Keratinocyte (primary cell): Measurements from ENCODE around the gene FAM199X. TPM values are rescaled to one million over a fixed set of nuclear protein-coding genes. Genes with fewer than 3 reads are reported as not detected.

Source experiments
- DNase-seq: peaks from one replicate; pipeline ENCODE4 v3.0.0-alpha.2; 2011; ENCODE audit warnings: low read depth, missing footprints, low spot score
- FAIRE-seq: peaks from 2 replicates; lab custom pipeline; 2011; peaks lifted over from hg19 to GRCh38; lab: Jason Lieb, UNC
- H2AFZ ChIP-seq: 2 replicates; pipeline ENCODE4 v1.6.0; 2012; ENCODE audit warnings: low read length, control low read depth, inconsistent platforms; ENCODE audit not compliant: control insufficient read depth
- H3K27ac ChIP-seq: 2 replicates; pipeline ENCODE4 v1.5.1; 2011; ENCODE audit warnings: low read length; ENCODE audit not compliant: control insufficient read depth, insufficient read depth
- H3K27me3 ChIP-seq: 3 replicates; pipeline ENCODE4 v1.6.0; 2011; ENCODE audit warnings: low read length; ENCODE audit not compliant: control insufficient read depth, insufficient read depth; ENCODE audit errors: extremely low read depth
- H3K36me3 ChIP-seq, 2 experiments: 2 replicates in 1 of 2; 3 replicates in 1 of 2; pipeline ENCODE4 v1.5.1; 2011; ENCODE audit warnings: low read length in 2 of 2, mild to moderate bottlenecking in 1 of 2; ENCODE audit not compliant: control insufficient read depth in 2 of 2, insufficient read depth in 2 of 2; ENCODE audit errors: extremely low read depth in 1 of 2
- H3K4me1 ChIP-seq: 3 replicates; pipeline ENCODE4 v1.5.1; 2011; ENCODE audit warnings: low read length; ENCODE audit not compliant: control insufficient read depth, insufficient read depth; ENCODE audit errors: extremely low read depth
- H3K4me2 ChIP-seq: 3 replicates; pipeline ENCODE4 v1.6.0; 2011; ENCODE audit warnings: low read depth, low read length; ENCODE audit not compliant: control insufficient read depth, insufficient read depth; ENCODE audit errors: extremely low read depth
- H3K4me3 ChIP-seq, 3 experiments: fragments of 200-600 bp in 1 of 3; sonication (generic) in 1 of 3; 2 replicates in 2 of 3; 3 replicates in 1 of 3; pipeline ENCODE4 v1.5.1; 2011 to 2016; ENCODE audit warnings: low read length in 3 of 3, mild to moderate bottlenecking in 3 of 3, control low read depth in 2 of 3, inconsistent platforms in 1 of 3, low read depth in 1 of 3, mixed read lengths in 1 of 3, mixed run types in 1 of 3, moderate library complexity in 1 of 3; ENCODE audit not compliant: control insufficient read depth in 2 of 3, insufficient read depth in 2 of 3; ENCODE audit errors: extremely low read depth in 1 of 3
- H3K79me2 ChIP-seq: 2 replicates; pipeline ENCODE4 v1.6.0; 2012; ENCODE audit warnings: low read length; ENCODE audit not compliant: control insufficient read depth, insufficient read depth
- H3K9ac ChIP-seq: 3 replicates; pipeline ENCODE4 v1.6.0; 2011; ENCODE audit warnings: low read length; ENCODE audit not compliant: control insufficient read depth, insufficient read depth; ENCODE audit errors: extremely low read depth
- H3K9me1 ChIP-seq: 3 replicates; pipeline ENCODE4 v1.6.0; 2011; ENCODE audit warnings: low read length; ENCODE audit not compliant: control insufficient read depth, insufficient read depth; ENCODE audit errors: extremely low read depth
- H3K9me3 ChIP-seq: 2 replicates; pipeline ENCODE4 v1.5.1; 2012; ENCODE audit warnings: low read depth, low read length; ENCODE audit not compliant: control insufficient read depth
- H4K20me1 ChIP-seq: 3 replicates; pipeline ENCODE4 v1.6.0; 2011; ENCODE audit warnings: low read length; ENCODE audit not compliant: control insufficient read depth, insufficient read depth; ENCODE audit errors: extremely low read depth
- CTCF ChIP-seq, 3 experiments: IDR thresholded peaks in 1 of 3; conservative IDR thresholded peaks in 1 of 3; optimal IDR thresholded peaks in 1 of 3; 2 replicates in 2 of 3; 3 replicates in 1 of 3; pipeline versions ENCODE3 to v1.5.1; 2011; ENCODE audit warnings: low read length in 3 of 3, mild to moderate bottlenecking in 3 of 3, moderate library complexity in 2 of 3, control low read depth in 1 of 3, inconsistent platforms in 1 of 3; ENCODE audit not compliant: insufficient read depth in 2 of 3; ENCODE audit errors: extremely low read depth in 1 of 3
- EZH2 ChIP-seq: IDR thresholded peaks from one replicate; pipeline ENCODE4 v1.6.1; 2012; ENCODE audit warnings: inconsistent platforms, mild to moderate bottlenecking, low read length, moderate library complexity
- dilution Hi-C: fragments of 300-500 bp; cut with MboI; formaldehyde crosslinking; loops from one replicate; pipeline ENCODE4 v1.7.0; 2020; ENCODE audit warnings: low sequenced_read_pairs; ENCODE audit not compliant: extremely low pct_ligation_motif_present
- polyA plus RNA-seq, 5 experiments: library from polyadenylated mRNA; depleted of rRNA in 3 of 5; stranded (reverse) in 3 of 5; stranded (forward) in 1 of 5; unstranded in 1 of 5; fragments of >200 nt; gene quantifications; 1 replicate in 1 of 5; 2 replicates in 3 of 5; 3 replicates in 1 of 5; pipeline versions ENCODE4 v1.2.1 to v1.2.3, GENCODE V29; 2011 to 2012; ENCODE audit warnings: missing spikeins in 2 of 5, low read depth in 1 of 5, low replicate concordance in 1 of 5

FAM199X gene
- polyA plus RNA-seq, 1 donor (not counting 4 experiments of a cell fraction or from before 2014, with no cell fraction given), result 16.1 TPM

GRCh38 chrX:104168127-104168526, 1.9 kb downstream of the FAM199X start:
- Histone ChIP-seq H3K79me2 (peaks cover 46% of the 10 kb centered on the region), H3K9ac (no peak overlapping the region), H3K9me3 (no peaks in the 10 kb centered on the region), H3K4me2 (peak overlapping the region; percentile 63), H2AFZ (no peak overlapping the region), H3K4me3 (peak overlapping the region in 2 of 3 experiments; percentile 63 to 86), H3K36me3 (no peaks in the 10 kb centered on the region), H3K4me1 (no peaks in the 10 kb centered on the region), H3K27ac (no peak overlapping the region), H4K20me1 (no peaks in the 10 kb centered on the region), H3K9me1 (no peaks in the 10 kb centered on the region), H3K27me3 (no peaks in the 10 kb centered on the region)
- DNase-seq (no peak), FAIRE-seq (no peak)
- dilution Hi-C loops, result no loop called here
- TF ChIP-seq EZH2, result no peak
- no peak for TF ChIP-seq CTCF (optimal IDR thresholded peaks at IDR 0.05 in 1 of 3, IDR thresholded peaks at IDR 0.05 in 1 of 3, conservative IDR thresholded peaks at IDR 0.05 in 1 of 3; ENCODE audit: extremely low read depth in 1 of 3, insufficient read depth in 2 of 3, low read length in 3 of 3)

- Histone ChIP-seq H3K9me1 (no peaks in the 10 kb centered on the region), H3K9me3 (no peaks in the 10 kb centered on the region), H2AFZ (no peak overlapping the region), H3K27ac (no peak overlapping the region), H3K79me2 (peaks cover 44% of the 10 kb centered on the region), H3K27me3 (no peaks in the 10 kb centered on the region), H3K4me3 (no peak overlapping the region), H3K4me2 (no peak overlapping the region), H3K9ac (no peak overlapping the region), H3K4me1 (no peaks in the 10 kb centered on the region), H4K20me1 (no peaks in the 10 kb centered on the region), H3K36me3 (no peaks in the 10 kb centered on the region)
- no peak for FAIRE-seq
- DNase-seq, result no peak
- dilution Hi-C loops, result no loop called here
- TF ChIP-seq EZH2 (no peak), CTCF (optimal IDR thresholded peaks at IDR 0.05 in 1 of 3, IDR thresholded peaks at IDR 0.05 in 1 of 3, conservative IDR thresholded peaks at IDR 0.05 in 1 of 3; ENCODE audit: extremely low read depth in 1 of 3, insufficient read depth in 2 of 3, low read length in 3 of 3) (no peak)
These were observed 5.9 kb downstream of the FAM199X start for GRCh38 chrX:104172121-104172520.
